Mesenteric fat pad (tissue), 1 donor: ENCODE results near the gene EFCAB8. TPM values are rescaled to one million over a fixed set of nuclear protein-coding genes. Genes with fewer than 3 reads are reported as not detected.
"Not testable (repeated sequence)": the region's sequence is repeated elsewhere in the genome, so short reads cannot be mapped to it uniquely, and the experiment has no call there.

ENCODE experiments used
- DNase-seq: peaks from one replicate; pipeline ENCODE4 v3.0.0-alpha.2; 2020; ENCODE audit warnings: low spot score
- total RNA-seq: library from RNA; stranded (reverse); fragmentation: NEBNext Ultra II Directional; extraction: Animal tissue kit (Norgen Biotek cat#: 25700); gene quantifications from one replicate; pipeline ENCODE4 v1.2.1, GENCODE V29; 2021
- donor health status: DM: yes; HTN: yes; CAD: no.

The EFCAB8 gene
- total RNA-seq, 1 donor from 2014 or later, result 0.39 TPM

- DNase-seq, result no peak
These were observed 15.8 kb upstream of the EFCAB8 start for GRCh38 chr20:32842688-32843524.

- DNase-seq, result no peak
These were observed 12.9 kb upstream of the EFCAB8 start for GRCh38 chr20:32845786-32846185.

GRCh38 chr20:32846852-32847251 lies 11.9 kb upstream of the EFCAB8 start:
- DNase-seq, result no peak

GRCh38 chr20:32847964-32848363 lies 10.8 kb upstream of the EFCAB8 start:
- no peak for DNase-seq

- DNase-seq, result no peak
These were observed 9.9 kb upstream of the EFCAB8 start for GRCh38 chr20:32848846-32849245.

GRCh38 chr20:32849577-32849976 lies 9.1 kb upstream of the EFCAB8 start:
- no peak for DNase-seq

GRCh38 chr20:32855387-32855786 lies 3.3 kb upstream of the EFCAB8 start:
- DNase-seq, result no peak

GRCh38 chr20:32858189-32858588 lies 534 bp upstream of the EFCAB8 start:
- no peak for DNase-seq

GRCh38 chr20:32861446-32861845 lies 2.7 kb downstream of the EFCAB8 start:
- no peak for DNase-seq

GRCh38 chr20:32869562-32869961 lies 10.8 kb downstream of the EFCAB8 start:
- DNase-seq, result no peak

GRCh38 chr20:32870526-32870925 lies 11.8 kb downstream of the EFCAB8 start:
- not testable (repeated sequence) for DNase-seq

GRCh38 chr20:32870985-32871384 lies 12.3 kb downstream of the EFCAB8 start:
- DNase-seq, result no peak

- DNase-seq, result no peak
These were observed 13.0 kb downstream of the EFCAB8 start for GRCh38 chr20:32871627-32872160.

- no peak for DNase-seq
These were observed 13.5 kb downstream of the EFCAB8 start for GRCh38 chr20:32872266-32872665.

- DNase-seq, result no peak
These were observed 16.9 kb downstream of the EFCAB8 start for GRCh38 chr20:32875673-32876072.

GRCh38 chr20:32877507-32877906 lies 18.8 kb downstream of the EFCAB8 start:
- no peak for DNase-seq

- DNase-seq, result no peak
These were observed 20.1 kb downstream of the EFCAB8 start for GRCh38 chr20:32878820-32879219.

- no peak for DNase-seq
These were observed 20.8 kb downstream of the EFCAB8 start for GRCh38 chr20:32879538-32879937.

- DNase-seq, result no peak
These were observed 21.9 kb downstream of the EFCAB8 start for GRCh38 chr20:32880635-32881034.

- no peak for DNase-seq
These were observed 24.4 kb downstream of the EFCAB8 start for GRCh38 chr20:32883081-32883480.

GRCh38 chr20:32885185-32885584 lies 26.5 kb downstream of the EFCAB8 start:
- DNase-seq, result no peak

GRCh38 chr20:32885952-32886351 lies 27.2 kb downstream of the EFCAB8 start:
- DNase-seq, result no peak

GRCh38 chr20:32886652-32887051 lies 27.9 kb downstream of the EFCAB8 start:
- DNase-seq, result no peak
